Muscle layer of duodenum (tissue), 2 donors: ENCODE measurements around the gene PACSIN1.

Experiments used
- H3K27ac ChIP-seq: one replicate; pipeline ENCODE4 v1.7.0; 2013; ENCODE audit warnings: mild to moderate bottlenecking, low read length
- H3K27me3 ChIP-seq: one replicate; pipeline ENCODE4 v1.7.0; 2013; ENCODE audit warnings: low read depth, mild to moderate bottlenecking, control low read depth, low read length
- H3K36me3 ChIP-seq, 2 donors: one replicate each; pipeline ENCODE4 v1.7.0; 2013; ENCODE audit warnings: low read length in 2 of 2, control low read depth in 1 of 2, mild to moderate bottlenecking in 1 of 2; ENCODE audit not compliant: insufficient read depth in 2 of 2, control insufficient read depth in 1 of 2
- H3K4me1 ChIP-seq, 2 donors: one replicate each; pipeline ENCODE4 v1.7.0; 2013; ENCODE audit warnings: low read length in 2 of 2, mild to moderate bottlenecking in 2 of 2, control low read depth in 1 of 2, moderate library complexity in 1 of 2; ENCODE audit not compliant: insufficient read depth in 2 of 2, control insufficient read depth in 1 of 2
- H3K4me3 ChIP-seq, 2 donors: one replicate each; pipeline ENCODE4 v1.7.0; 2013; ENCODE audit warnings: low read length in 2 of 2, low read depth in 1 of 2, mild to moderate bottlenecking in 1 of 2
- H3K9me3 ChIP-seq, 2 donors: one replicate each; pipeline ENCODE4 v1.7.0; 2013; ENCODE audit warnings: low read length in 2 of 2, control low read depth in 1 of 2, mild to moderate bottlenecking in 1 of 2; ENCODE audit not compliant: control insufficient read depth in 1 of 2
- donor health status: healthy.

The PACSIN1 gene

DNA sequence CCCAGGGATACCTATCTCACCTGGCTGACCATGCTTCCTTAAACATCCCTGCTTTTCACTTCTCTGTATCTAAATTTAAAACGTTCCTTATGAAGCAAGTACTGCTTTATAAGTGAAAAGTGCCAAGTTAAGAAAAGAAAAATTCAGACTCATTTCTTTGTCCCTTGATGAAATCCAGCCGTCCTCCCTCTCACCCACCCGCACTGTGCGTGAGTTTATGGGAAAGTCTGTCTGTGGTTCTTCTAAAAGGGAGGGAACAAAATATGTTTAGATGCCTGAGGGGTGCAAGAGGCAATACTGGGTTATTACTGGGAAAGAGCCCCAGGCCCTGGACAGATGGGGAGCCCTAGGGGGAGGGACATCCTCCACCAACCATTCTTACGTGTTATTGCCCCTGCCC, 59.1 kb downstream of the PACSIN1 start:
- H3K27ac ChIP-seq = no peak overlapping the region
- no peaks in the 10 kb centered on the region for H3K9me3 ChIP-seq
- peaks cover 0 to 6% of the 10 kb centered on the region in 2 donors for H3K4me1 ChIP-seq
- no peaks in the 10 kb centered on the region for H3K27me3 ChIP-seq
- no peaks in the 10 kb centered on the region for H3K36me3 ChIP-seq
- no peak overlapping the region for H3K4me3 ChIP-seq

DNA sequence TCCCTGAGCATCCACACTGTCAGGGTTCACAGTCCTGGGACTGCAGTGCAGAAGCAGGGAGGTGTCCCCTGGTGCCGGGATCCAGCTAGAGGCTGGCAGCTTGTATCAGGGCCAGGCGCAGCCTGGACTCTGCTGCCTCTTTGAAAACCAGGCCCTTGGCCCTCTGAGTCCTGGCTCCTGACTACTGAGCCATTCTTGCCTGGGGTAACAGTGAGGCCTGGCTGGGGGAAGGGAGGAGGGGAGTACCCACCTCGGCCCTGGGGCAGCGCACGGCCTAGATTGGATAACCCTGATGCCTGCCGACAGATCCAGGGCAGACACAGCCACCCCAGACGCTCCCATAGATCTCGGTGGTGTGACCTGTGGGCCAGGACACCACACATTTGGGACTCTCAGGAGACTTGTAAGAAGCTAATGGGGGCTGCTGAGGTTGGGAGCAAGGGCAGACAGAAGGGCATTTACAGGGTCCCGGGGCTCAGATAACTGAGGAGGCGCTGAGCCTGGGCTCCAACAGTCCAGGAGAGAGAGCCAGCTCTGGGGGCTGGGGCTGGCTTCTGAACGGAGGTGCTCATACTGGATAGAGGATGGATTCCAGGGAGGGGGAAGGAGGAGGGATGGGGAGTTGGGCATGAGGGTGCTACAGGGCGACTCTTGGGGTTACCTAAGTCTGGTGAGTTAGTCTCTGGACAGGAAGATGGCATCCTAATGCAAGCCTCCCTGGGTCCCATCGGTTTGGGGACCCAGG, 59.7 kb downstream of the PACSIN1 start:
- H3K27me3 ChIP-seq = no peaks in the 10 kb centered on the region
- peaks cover 0 to 6% of the 10 kb centered on the region in 2 donors for H3K4me1 ChIP-seq
- H3K9me3 ChIP-seq = no peaks in the 10 kb centered on the region
- H3K4me3 ChIP-seq = no peak overlapping the region
- H3K36me3 ChIP-seq = no peaks in the 10 kb centered on the region
- H3K27ac ChIP-seq = no peak overlapping the region

DNA sequence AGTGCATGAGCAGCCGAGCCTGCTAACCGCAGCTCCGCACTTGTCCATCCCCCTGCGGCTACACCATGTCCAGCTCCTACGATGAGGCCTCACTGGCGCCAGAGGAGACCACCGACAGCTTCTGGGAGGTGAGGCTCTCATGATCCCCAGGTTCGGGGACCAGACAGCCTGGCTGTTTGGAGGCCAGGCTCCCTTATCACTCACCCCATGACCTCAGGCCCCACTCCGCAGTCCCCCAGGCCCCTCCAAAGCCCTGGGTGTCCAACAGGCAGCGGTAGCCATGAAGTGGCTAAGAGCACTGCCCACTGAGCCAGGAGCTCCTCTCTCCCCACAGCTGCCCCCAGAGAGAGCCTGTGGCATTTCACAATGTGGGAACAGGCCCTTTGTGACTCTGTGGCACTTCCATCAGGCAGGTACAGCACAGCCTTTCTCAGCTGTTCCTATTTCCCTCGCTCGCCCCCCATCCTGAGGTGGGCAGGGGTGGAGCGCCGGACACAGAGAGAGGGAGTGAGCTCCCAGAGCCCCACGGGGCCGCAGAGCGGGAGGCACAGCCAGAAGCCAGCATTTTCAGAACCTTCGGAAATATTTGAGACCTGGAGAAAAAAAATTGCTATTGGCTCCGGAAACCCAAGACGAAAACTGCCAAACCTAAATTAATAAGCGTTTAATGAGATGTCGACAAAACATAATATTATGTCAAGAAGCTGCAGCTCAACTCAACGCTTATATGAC, 60.5 kb downstream of the PACSIN1 start:
- Histone ChIP-seq H3K4me3 (peak overlapping the region; percentile 7 to 9), H3K4me1 (peaks cover 0 to 6% of the 10 kb centered on the region in 2 donors), H3K9me3 (no peaks in the 10 kb centered on the region), H3K36me3 (no peaks in the 10 kb centered on the region), H3K27me3 (no peaks in the 10 kb centered on the region), H3K27ac (no peak overlapping the region)

DNA sequence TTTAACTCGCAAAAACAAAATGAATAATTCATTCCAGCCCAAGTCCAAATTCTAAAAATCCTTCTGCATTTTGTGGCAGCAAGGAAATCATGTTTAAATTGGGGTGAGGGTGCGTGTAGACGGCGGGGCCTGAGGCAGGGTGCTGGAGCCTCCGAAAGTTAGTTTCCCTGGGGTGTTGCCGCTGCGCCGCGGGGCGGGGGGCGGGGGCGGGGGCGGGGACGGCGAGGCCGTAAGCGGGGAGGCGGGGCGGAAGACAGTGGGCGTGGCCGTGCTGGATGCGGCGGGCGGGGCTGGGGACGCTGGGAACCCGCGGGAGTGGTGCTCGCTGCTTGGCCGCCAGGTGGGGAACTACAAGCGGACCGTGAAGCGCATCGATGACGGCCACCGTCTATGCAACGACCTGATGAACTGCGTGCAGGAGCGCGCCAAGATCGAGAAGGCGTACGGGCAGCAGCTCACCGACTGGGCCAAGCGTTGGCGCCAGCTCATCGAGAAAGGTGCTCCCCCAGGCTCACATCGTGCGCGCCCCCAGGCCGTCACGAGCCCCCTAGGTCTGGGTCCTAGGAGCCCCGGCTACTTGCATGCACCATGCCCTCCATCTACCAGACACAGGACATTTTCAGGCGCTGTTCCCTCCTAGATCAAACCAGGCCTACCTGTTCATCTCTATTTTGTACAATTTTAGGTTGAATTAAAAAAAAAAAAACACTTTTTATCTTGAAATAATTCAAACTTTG, 61.3 kb downstream of the PACSIN1 start:
- Histone ChIP-seq H3K9me3 (no peaks in the 10 kb centered on the region), H3K4me1 (peaks cover 0 to 6% of the 10 kb centered on the region in 2 donors), H3K4me3 (peak overlapping the region; percentile 7 to 31), H3K36me3 (no peaks in the 10 kb centered on the region), H3K27me3 (no peaks in the 10 kb centered on the region), H3K27ac (no peak overlapping the region)

DNA sequence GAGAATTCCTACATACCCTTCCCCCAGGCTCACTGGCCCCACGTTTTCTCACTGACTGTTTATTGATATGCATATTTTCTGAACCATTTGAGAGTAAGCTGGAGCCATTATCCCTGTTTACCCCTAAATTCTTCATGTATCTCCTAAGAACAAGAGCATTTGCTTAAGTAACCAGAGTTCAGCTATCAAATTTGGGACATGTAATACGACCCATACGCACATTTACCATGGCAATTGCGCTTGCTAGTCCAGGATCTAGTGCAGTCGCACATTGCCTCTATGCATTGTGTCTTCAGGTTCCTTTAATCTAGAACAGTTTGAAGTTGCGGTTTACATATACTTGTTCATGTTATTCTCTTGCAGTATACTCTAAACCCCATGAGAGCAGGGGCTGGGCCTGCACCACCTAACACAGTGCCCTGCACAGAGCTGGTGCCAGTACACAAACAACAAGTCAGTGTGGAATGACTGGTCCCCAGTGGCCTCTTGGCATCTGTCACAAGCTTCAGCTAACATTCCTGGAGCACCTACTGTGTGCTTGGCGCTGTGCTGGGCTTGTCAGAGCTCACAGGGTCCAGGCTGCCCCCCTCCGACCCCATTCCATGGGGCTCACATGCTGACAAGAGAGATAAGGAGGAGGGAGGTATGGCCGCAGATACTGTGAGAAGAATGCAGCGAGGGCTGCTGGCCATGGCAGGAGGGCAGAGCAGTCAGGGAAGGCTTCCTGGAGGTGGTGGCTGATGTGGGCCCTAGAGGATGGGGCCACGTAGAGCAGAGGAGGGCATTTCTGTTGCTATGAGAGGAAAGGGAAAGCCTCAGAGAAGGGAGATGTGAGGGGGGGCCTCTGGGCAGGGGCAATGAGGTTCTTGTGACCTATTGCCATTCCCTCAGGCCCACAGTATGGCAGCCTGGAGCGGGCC, 62.1 kb downstream of the PACSIN1 start:
- no peaks in the 10 kb centered on the region for H3K27me3 ChIP-seq
- H3K36me3 ChIP-seq = no peaks in the 10 kb centered on the region
- no peak overlapping the region for H3K4me3 ChIP-seq

DNA sequence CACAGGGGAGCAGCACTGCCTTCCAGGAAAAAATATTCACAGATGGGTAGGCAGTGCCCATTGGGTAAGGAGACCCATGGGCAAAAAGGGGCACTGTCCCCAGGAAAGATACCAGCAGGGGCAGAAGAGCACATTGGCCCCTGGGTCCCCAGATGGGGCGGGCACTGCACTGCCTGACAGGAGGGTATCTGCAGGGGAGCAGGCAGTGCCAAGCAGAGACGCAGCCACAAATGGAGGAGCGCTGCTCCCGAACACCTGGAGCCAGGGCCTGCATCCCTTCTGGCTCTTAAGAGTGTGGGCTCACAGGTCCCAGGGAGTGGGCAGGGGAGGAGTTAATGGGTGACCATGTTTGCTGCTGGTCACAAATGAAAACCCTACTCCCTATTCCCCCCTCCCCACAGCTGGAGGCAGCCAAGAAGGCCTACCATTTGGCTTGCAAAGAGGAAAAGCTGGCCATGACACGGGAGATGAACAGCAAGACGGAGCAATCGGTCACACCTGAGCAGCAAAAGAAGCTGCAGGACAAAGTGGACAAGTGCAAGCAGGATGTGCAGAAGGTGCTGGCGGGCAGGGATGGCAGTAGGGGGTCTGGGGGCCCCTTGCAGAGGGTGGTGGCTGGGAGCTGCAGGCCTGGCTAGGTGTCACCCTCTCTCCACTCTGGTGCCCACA, 63.3 kb downstream of the PACSIN1 start:
- Histone ChIP-seq H3K27ac (no peak overlapping the region), H3K36me3 (no peaks in the 10 kb centered on the region), H3K4me3 (no peak overlapping the region), H3K27me3 (no peaks in the 10 kb centered on the region), H3K9me3 (no peaks in the 10 kb centered on the region), H3K4me1 (peaks cover 0 to 6% of the 10 kb centered on the region in 2 donors)

More for the DNA sequence above, 62.1 kb downstream of the PACSIN1 start:
- H3K4me1 ChIP-seq = peaks cover 0 to 6% of the 10 kb centered on the region in 2 donors
- no peaks in the 10 kb centered on the region for H3K9me3 ChIP-seq
- H3K27ac ChIP-seq = no peak overlapping the region

DNA sequence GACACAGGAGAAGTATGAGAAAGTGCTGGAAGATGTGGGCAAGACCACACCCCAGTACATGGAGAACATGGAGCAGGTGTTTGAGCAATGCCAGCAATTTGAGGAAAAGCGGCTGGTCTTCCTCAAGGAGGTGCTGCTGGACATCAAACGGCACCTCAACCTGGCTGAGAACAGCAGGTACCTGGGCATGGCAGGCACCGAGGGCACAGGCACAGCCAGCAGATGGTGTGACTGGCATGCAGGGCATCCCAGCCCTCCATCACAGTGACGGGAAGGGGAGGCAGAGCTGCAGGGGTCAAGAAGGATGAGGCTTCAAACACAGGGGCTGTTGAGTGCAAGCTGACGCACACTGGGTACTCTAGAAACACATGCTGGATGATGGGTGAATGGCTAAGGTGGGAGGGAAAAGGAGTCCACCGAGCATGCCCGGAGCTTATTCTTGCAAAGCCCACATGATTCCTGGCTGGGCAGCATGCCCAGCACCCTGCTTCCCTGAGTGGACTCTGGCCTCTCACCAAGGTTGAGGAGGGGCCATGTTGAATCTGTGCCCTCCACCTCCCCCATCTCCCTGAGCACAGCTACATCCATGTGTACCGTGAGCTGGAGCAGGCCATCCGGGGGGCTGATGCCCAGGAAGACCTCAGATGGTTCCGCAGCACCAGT, 63.9 kb downstream of the PACSIN1 start:
- H3K27ac ChIP-seq = no peak overlapping the region

DNA sequence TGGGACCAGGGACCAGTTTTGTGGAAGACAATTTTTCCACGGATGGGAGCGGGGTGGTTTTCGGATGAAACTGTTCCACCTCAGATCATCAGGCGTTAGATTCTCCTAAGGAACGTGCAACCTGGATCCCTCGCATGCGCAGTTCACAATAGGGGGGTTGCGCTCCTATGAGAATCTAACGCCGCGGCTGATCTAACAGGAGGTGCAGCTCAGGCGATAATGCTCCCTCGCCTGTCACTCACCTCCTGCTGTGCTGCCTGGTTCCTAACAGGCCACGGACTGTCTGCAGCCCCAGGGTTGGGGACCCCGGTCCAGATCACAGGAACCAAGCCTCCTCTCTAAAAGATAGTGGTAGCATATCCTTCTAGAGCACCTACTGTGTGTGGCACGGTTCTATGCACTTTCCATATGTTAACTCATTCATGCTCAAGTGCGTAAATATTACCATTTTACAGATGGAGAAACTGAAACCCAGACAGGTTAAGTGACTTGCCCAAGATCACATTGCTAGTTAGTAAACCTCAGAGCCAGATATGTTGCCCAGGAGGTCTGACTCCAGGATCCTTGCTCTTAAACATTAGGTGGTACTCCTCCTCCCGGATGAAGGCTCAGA, 65.0 kb downstream of the PACSIN1 start:
- Histone ChIP-seq H3K27me3 (no peaks in the 10 kb centered on the region), H3K4me1 (peaks cover 0 to 6% of the 10 kb centered on the region in 2 donors), H3K4me3 (no peak overlapping the region), H3K36me3 (no peaks in the 10 kb centered on the region), H3K9me3 (no peaks in the 10 kb centered on the region), H3K27ac (no peak overlapping the region)

More for the DNA sequence above, 63.9 kb downstream of the PACSIN1 start:
- Histone ChIP-seq H3K4me1 (peaks cover 0 to 6% of the 10 kb centered on the region in 2 donors), H3K4me3 (no peak overlapping the region), H3K27me3 (no peaks in the 10 kb centered on the region), H3K36me3 (no peaks in the 10 kb centered on the region), H3K9me3 (no peaks in the 10 kb centered on the region)

DNA sequence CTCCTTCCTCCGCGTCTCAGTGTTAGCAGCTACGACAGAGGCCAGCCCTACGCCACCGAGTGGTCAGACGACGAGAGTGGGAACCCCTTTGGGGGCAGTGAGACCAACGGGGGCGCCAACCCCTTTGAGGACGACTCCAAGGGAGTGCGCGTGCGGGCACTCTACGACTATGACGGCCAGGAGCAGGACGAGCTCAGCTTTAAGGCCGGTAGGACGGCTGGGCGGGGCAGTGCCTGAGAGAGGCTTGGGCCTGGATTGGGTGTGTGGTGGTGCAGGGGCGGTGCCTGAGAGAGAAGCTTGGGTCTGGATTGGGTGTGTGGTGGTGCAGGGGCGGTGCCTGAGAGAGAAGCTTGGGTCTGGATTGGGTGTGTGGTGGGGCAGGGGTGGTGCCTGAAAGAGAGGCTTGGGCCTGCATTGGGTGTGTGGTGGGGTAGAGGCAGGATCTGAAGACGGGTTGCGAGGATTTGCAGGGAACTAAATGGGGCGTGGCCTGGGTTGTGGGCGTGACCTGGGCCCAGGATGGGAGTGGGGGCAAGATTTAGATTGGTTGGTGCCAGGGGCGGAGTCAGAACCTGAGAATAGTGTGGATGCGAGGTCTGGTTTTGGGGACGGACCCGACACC, 65.8 kb downstream of the PACSIN1 start:
- H3K4me1 ChIP-seq = peaks cover 0 to under 1% of the 10 kb centered on the region in 2 donors
- no peak overlapping the region for H3K27ac ChIP-seq
- H3K27me3 ChIP-seq = no peaks in the 10 kb centered on the region
- H3K4me3 ChIP-seq = no peak overlapping the region
- H3K36me3 ChIP-seq = no peaks in the 10 kb centered on the region
- H3K9me3 ChIP-seq = no peaks in the 10 kb centered on the region
